Colonic mucosa (tissue), 4 donors: ENCODE results near the gene KIAA1614. TPM values are rescaled to one million over a fixed set of nuclear protein-coding genes. Genes with fewer than 3 reads are reported as not detected.
"Not testable (repeated sequence)": the region's sequence is repeated elsewhere in the genome, so short reads cannot be mapped to it uniquely, and the experiment has no call there.

Experiments used
- DNase-seq: peaks from one replicate; pipeline ENCODE4 v3.0.0-alpha.2; 2020
- H3K27ac ChIP-seq: fragments of 200-600 bp; one replicate; pipeline ENCODE4 v1.8.0; 2021
- H3K27me3 ChIP-seq: fragments of 200-600 bp; one replicate; pipeline ENCODE4 v1.8.0; 2021
- H3K36me3 ChIP-seq: fragments of 200-600 bp; one replicate; pipeline ENCODE4 v1.8.0; 2021
- H3K4me1 ChIP-seq: fragments of 200-600 bp; one replicate; pipeline ENCODE4 v1.8.0; 2021; ENCODE audit warnings: mild to moderate bottlenecking
- H3K4me3 ChIP-seq: fragments of 200-600 bp; one replicate; pipeline ENCODE4 v1.8.0; 2021
- H3K9ac ChIP-seq, 2 donors: one replicate each; pipeline ENCODE4 v1.7.0; 2013; ENCODE audit warnings: control low read depth in 2 of 2, low read depth in 2 of 2, low read length in 2 of 2
- H3K9me3 ChIP-seq: fragments of 200-600 bp; one replicate; pipeline ENCODE4 v1.8.0; 2021
- CTCF ChIP-seq: fragments of 200-600 bp; IDR thresholded peaks from one replicate; pipeline ENCODE4 v1.8.0; 2022; ENCODE audit warnings: antibody characterized with exemption, mild to moderate bottlenecking
- intact Hi-C: fragments of 100-400 bp; cut with DNase I; formaldehyde crosslinking; loops from one replicate; pipeline ENCODE4 v1.14.1; 2022
- total RNA-seq, 2 donors: library from RNA; stranded (reverse); fragmentation: NEBNext Ultra II Directional in 1 of 2; extraction: Animal tissue kit (Norgen Biotek cat#: 25700) in 1 of 2; gene quantifications; one replicate each; pipeline ENCODE4 v1.2.1, GENCODE V29; 2021
- donor health status: healthy.
- donor health status: DM: no; HTN: no; CAD: no.
- donor health status: DM: no; HTN: no; CAD: no.

KIAA1614 gene
- total RNA-seq, 2 donors from 2014 or later: 0.74 to 2.1 TPM

DNA sequence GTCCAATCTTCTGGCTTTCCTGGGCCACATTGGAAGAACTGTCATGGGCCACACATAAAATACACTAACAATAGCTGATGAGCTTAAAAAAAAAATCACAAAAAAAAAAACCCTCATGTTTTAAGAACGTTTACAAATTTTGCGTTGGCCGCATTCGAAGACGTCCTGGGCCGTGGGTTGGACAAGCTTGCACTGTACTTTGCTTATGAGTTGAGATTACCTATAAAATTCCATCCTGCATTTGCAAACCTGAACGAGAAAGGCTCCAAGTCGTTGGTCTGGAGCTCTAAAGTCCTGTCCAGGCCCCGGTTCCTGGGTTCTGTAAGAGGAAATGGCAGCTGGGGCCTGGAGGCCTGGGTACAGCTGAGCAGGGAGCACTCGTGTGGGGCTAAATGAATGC lies 51.4 kb downstream of the KIAA1614 start:
- intact Hi-C loops: no loop called here
- no peaks in the 10 kb centered on the region for H3K9me3 ChIP-seq
- no peaks in the 10 kb centered on the region for H3K4me1 ChIP-seq

GRCh38 chr1:180964595-180964994 lies 51.9 kb downstream of the KIAA1614 start:
- Histone ChIP-seq H3K27me3 (no peaks in the 10 kb centered on the region), H3K9ac (no peak overlapping the region), H3K36me3 (no peaks in the 10 kb centered on the region), H3K4me1 (no peaks in the 10 kb centered on the region), H3K27ac (no peak overlapping the region), H3K9me3 (no peaks in the 10 kb centered on the region), H3K4me3 (no peak overlapping the region)
- no peak for TF ChIP-seq CTCF
- no peak for DNase-seq
- intact Hi-C loops: no loop called here

More for the DNA sequence above, 51.4 kb downstream of the KIAA1614 start:
- Histone ChIP-seq H3K27me3 (no peaks in the 10 kb centered on the region), H3K27ac (no peak overlapping the region), H3K4me3 (no peak overlapping the region), H3K36me3 (no peaks in the 10 kb centered on the region), H3K9ac (no peak overlapping the region)
- TF ChIP-seq CTCF: no peak
- DNase-seq: no peak

GRCh38 chr1:180966312-180966711 lies 53.6 kb downstream of the KIAA1614 start:
- TF ChIP-seq CTCF: no peak
- H3K27me3 ChIP-seq: no peaks in the 10 kb centered on the region
- H3K9me3 ChIP-seq: no peaks in the 10 kb centered on the region
- intact Hi-C loops: no loop called here
- no peak overlapping the region for H3K9ac ChIP-seq
- H3K36me3 ChIP-seq: no peaks in the 10 kb centered on the region
- DNase-seq: no peak
- no peak overlapping the region for H3K27ac ChIP-seq
- no peaks in the 10 kb centered on the region for H3K4me1 ChIP-seq
- no peak overlapping the region for H3K4me3 ChIP-seq

DNA sequence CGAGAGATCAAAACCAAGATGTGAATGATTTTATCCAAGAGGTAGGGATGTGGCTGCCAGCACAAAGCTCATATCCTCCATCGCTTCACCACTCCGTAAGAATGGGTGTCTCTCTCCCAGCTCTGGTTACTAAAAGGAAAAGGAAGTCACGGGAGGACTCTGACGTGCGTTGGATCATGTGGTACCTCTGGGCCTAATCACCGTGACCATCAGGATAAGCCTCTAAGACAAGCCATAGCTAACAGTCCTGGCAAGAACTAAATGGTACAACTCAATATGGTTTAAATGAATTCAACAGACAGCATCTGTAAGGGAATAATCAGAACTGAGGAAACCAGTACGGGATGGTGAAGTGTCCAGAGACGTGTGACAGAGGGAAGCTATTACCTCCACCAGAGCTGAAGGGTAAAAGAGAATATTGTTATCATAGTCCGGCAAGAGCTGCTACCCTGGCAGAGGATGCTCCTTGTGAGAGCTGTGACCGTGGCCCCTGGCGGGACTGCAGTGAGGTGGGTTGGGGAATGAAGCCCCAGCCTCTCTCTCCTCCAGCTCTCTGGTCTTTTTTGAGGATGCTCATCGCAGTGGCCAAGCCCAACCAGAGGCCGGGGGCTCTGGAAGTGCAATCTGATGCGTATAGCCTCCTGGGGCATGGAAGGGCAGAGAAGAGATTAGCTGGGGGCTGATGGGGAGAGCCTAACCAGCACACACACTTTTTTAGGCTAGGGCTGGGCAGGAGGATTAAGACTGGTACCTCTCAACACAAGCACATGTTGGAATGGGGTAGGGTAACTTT lies 54.2 kb downstream of the KIAA1614 start:
- DNase-seq: no peak
- Histone ChIP-seq H3K36me3 (no peaks in the 10 kb centered on the region), H3K9ac (no peak overlapping the region), H3K27ac (no peak overlapping the region), H3K9me3 (no peaks in the 10 kb centered on the region), H3K4me3 (no peak overlapping the region), H3K4me1 (no peaks in the 10 kb centered on the region), H3K27me3 (no peaks in the 10 kb centered on the region)
- intact Hi-C loops: no loop called here
- TF ChIP-seq CTCF: no peak

DNA sequence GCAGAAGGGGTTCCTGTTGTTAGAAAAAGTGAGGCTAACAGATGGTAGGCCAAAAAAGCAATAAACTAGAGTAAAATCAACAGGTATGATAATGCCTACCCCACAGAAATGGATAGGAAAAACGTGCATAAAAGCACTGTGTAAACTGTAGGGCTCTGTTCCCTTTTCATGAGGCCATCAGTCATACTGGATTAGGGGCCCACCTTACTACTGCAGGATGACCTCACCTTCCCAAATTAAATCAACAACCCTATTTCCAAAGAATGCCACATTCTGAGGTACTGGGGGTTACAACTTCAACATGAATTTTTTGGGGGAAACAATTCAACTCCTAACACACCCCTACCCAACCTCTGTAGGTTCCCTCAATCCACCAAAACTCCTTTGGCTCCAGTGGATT lies 54.9 kb downstream of the KIAA1614 start:
- no peak for DNase-seq
- Histone ChIP-seq H3K36me3 (no peaks in the 10 kb centered on the region), H3K27ac (no peak overlapping the region), H3K4me3 (no peak overlapping the region), H3K9me3 (no peaks in the 10 kb centered on the region), H3K9ac (no peak overlapping the region), H3K4me1 (no peaks in the 10 kb centered on the region), H3K27me3 (no peaks in the 10 kb centered on the region)
- intact Hi-C loops: no loop called here
- TF ChIP-seq CTCF: no peak

DNA sequence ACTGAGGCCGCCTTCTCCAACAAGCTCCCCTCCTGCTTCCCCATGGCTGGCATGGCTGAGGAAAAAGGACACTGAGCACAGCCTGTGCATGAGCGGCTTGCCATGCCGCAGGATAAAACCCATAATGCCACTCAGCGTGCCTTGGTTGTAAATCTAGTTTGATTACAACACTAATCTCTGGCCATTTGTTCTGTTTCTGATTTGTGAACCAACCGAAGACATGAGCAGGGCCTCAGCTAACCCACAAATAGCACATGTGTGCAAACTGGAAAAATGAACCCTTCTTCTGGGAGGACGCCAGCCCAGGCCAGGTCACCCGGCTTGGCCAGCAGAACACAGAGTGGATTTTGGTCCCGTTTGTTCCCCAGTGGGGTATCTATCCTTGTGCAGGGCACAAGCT lies 56.1 kb downstream of the KIAA1614 start:
- intact Hi-C loops, H3K27me3 ChIP-seq, H3K36me3 ChIP-seq, H3K27ac ChIP-seq, H3K4me1 ChIP-seq, H3K4me3 ChIP-seq, DNase-seq, H3K9me3 ChIP-seq, H3K9ac ChIP-seq: not testable (repeated sequence)
